ENCODE data around the gene NR2E1. TPM values are rescaled to one million over a fixed set of nuclear protein-coding genes. Genes with fewer than 3 reads are reported as not detected.

The NR2E1 gene
- total RNA-seq, 1 experiment from 2014 or later = not detected

DNA sequence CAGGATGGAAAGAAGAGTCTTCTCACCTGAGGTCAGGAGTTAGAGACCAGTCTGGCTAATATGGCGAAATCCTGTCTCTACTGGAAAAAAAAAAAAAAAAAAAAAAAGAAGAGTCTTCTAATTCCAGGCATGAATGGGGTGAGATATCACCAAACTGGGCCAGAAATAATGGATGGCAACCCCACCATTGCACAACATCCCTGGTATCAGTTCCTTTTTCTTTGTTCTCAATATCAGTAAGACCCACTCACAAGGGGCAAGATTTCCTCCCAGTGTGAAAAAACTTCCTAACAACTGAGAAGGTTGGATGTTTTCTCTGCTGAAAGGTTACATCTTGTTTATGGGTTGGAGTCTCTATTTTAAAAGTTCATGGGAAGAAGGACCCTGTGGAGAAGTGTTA, 23.6 kb upstream of the NR2E1 start:
- Histone ChIP-seq H3K4me1 (ENCODE audit: insufficient read depth, low read length) (no peaks in the 10 kb centered on the region), H2AK5ac (ENCODE audit: insufficient read length, low read length) (no peak overlapping the region), H2AFZ (ENCODE audit: low read length) (no peak overlapping the region), H3K23ac (ENCODE audit: insufficient read length, low read depth, low read length) (no peak overlapping the region), H3K79me2 (ENCODE audit: insufficient read depth, low read length) (no peaks in the 10 kb centered on the region), H2BK120ac (ENCODE audit: low read depth, low read length, poor library complexity, severe bottlenecking) (no peak overlapping the region), H2BK20ac (ENCODE audit: low read depth, low read length, poor library complexity, severe bottlenecking) (no peak overlapping the region), H3T11ph (ENCODE audit: low read length) (no peak overlapping the region), H2BK15ac (ENCODE audit: low read depth, low read length) (no peak overlapping the region), H3K27ac (ENCODE audit: insufficient read length, low read depth, low read length) (no peak overlapping the region), H4K8ac (replicated peaks; ENCODE audit: insufficient read length, low read depth, low read length) (no peak overlapping the region), H3K56ac (ENCODE audit: insufficient read length, low read depth, low read length) (no peak overlapping the region), H3K14ac (ENCODE audit: insufficient read depth, low read length) (no peak overlapping the region), H3K9me3 (ENCODE audit: control insufficient read depth, low read depth, low read length) (no peaks in the 10 kb centered on the region), H3K27me3 (ENCODE audit: insufficient read depth, low read length) (no peaks in the 10 kb centered on the region), H3K4ac (ENCODE audit: low read depth, low read length) (no peak overlapping the region), H3K9ac (ENCODE audit: extremely low read depth, insufficient read length, low read length) (no peak overlapping the region), H3K18ac (ENCODE audit: insufficient read length, low read depth, low read length) (no peak overlapping the region), H2BK12ac (ENCODE audit: insufficient read length, low read depth, low read length) (no peak overlapping the region), H4K5ac (ENCODE audit: insufficient read length, low read depth, low read length) (no peak overlapping the region), H2BK5ac (ENCODE audit: insufficient read length, low read length) (no peak overlapping the region), H4K91ac (ENCODE audit: insufficient read length, low read depth, low read length) (no peak overlapping the region), H3K79me1 (ENCODE audit: insufficient read depth, low read depth, low read length, poor library complexity, severe bottlenecking) (no peaks in the 10 kb centered on the region), H4K20me1 (ENCODE audit: control insufficient read depth, insufficient read depth, insufficient read length) (no peaks in the 10 kb centered on the region), H3K4me2 (ENCODE audit: insufficient read depth, insufficient read length, low read length) (no peak overlapping the region), H3K23me2 (ENCODE audit: insufficient read length, low read depth, low read length, poor library complexity, severe bottlenecking) (no peaks in the 10 kb centered on the region)
- Mint-ChIP-seq H3K27me3 (ENCODE audit: low read depth) (peaks cover 55% of the 10 kb centered on the region), H3K4me3 (no peak overlapping the region), H3K27ac (no peak overlapping the region), H3K4me1 (peaks cover 3 to 7% of the 10 kb centered on the region in 2 experiments; a peak in 3 of 4 replicates), H3K9me3 (no peaks in the 10 kb centered on the region; a peak in 1 of 5 replicates), H3K36me3 (ENCODE audit: insufficient read depth in 1 of 3, low read depth in 3 of 3) (no peaks in the 10 kb centered on the region)
- TF ChIP-seq, protein P1, sequence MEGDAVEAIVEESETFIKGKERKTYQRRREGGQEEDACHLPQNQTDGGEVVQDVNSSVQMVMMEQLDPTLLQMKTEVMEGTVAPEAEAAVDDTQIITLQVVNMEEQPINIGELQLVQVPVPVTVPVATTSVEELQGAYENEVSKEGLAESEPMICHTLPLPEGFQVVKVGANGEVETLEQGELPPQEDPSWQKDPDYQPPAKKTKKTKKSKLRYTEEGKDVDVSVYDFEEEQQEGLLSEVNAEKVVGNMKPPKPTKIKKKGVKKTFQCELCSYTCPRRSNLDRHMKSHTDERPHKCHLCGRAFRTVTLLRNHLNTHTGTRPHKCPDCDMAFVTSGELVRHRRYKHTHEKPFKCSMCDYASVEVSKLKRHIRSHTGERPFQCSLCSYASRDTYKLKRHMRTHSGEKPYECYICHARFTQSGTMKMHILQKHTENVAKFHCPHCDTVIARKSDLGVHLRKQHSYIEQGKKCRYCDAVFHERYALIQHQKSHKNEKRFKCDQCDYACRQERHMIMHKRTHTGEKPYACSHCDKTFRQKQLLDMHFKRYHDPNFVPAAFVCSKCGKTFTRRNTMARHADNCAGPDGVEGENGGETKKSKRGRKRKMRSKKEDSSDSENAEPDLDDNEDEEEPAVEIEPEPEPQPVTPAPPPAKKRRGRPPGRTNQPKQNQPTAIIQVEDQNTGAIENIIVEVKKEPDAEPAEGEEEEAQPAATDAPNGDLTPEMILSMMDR (conservative IDR thresholded peaks at IDR 0.05) = no peak
- no peak for DNase-seq
- no CpG with 5 or more reads among the region's 1 CpG for WGBS (ENCODE audit: extremely low coverage, insufficient read length, low lambda C conversion rate)
